ENCODE results near the gene JAG1.

Gene JAG1

DNA sequence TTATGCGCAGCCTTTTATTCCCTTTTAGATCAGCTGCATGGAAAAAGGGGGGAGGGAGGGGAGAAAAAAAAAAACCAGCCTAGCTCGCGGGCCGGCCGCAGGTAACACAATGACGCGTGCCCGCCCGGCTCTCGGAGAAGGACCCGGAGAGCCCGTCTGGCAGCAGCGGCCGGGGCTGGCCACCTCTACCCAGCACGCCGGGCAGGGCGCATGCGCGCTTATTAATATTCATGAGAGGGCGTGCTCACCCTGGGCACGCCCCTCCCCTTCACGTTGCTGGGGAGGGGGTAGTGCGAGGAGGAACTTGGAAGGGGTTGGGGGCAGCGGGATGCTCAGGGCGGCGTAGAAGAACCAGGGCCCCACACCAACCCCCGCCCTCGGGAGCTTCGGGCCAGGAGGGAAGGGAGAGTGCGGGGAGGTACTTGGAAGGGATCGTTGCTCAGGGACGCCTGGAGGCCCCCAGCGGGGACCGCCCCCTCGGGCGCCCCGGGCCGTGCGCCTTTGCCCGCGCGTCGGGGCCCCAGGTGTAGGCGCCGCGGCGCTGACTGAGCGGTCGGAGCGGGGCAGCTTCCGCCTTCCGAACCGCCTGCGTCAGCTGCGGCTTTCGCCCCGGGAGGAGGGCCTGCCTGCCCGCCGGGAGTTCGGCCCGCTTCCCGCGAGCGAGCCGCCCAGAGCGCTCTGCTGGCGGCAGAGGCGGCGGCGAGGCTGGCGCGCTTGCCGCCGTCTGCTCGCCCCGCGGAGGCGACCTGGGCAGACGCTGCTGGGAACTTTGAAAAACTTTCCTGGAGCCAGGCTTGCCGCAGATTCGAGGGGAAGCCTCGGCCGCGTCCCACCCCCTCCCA, at the start of gene JAG1:
TSS of gene JAG1 (minus strand) at position 158 of the 842 bp plus-strand sequence. CDS start 469 bp downstream, outside the sequence.
- peak; percentile 95 for DNase-seq (ENCODE audit: low read depth)

DNA sequence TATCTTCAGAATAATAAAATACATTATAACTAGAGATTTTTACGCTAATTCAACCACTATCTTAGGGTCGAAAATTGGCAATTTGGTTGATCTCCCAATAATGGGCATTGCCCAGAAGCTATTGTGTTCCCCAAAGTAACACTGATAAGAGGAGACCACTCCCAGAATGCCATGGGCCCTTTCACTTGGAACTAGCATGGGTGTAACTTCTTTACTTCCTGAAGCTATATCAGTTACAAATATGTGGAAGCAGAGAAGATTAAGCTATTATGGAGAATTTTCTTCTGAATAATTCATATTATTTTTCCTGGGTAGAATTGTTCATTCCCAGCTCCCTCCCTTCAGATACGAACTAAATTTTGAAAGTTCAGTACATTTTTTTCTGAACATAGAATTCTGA, 48.2 kb upstream of the JAG1 start:
- DNase-seq (ENCODE audit: low read depth): no peak

DNA sequence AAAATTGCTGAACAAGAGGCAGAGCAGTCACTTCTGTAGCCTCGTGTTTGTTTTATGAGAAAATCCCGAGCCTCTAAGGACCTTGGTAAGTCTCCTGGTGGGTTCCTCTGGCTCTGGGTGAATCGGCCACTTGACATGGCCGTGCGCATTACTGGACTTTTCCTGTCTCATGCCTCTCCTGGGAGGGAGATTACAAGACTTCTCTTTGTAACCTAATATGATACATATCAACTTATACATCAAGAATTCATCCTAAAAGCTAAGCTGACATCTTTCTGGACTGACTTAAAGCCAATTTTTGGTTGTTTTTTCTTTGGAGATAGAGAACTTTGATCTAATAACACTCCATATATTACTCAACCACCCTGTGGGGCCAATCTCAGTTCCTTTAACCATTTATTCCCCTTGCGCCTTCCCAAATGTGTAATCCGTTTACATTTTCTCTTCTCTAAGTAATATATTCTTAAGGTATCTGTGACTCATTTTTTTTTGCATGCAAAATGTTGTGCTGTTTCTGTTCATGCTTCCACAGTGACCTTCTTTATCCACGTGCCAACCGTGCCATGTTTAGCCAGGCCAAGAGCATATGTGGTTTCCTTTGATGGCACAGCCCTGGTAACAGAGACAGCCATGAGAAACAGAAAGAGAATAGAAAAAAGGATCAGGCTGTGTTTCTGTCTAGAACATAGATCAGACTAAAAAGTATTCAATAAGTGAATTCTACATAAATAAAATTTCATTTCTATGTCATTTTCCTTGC, 47.5 kb upstream of the JAG1 start:
- DNase-seq (ENCODE audit: low read depth): no peak

DNA sequence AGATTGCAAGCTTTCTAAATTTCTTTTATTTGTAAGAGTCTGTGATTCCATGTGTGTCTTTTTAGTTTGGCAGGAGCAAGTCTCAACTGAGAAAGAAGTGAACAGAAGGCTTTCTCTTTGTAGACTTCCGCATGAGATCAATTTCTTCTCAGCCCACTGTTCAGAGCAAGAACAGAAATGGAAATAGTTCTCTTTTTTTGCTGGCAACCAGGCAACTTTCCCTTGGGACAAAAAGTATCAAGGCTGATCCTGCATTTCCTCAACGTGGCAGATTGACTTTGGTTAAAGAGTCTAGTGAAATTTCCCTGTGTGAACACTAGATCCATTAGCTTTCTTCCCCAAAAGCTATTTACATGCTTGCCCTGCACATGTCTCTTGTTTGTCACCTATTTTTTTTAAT, 46.8 kb upstream of the JAG1 start:
- DNase-seq (ENCODE audit: low read depth): no peak

- no peak for DNase-seq (ENCODE audit: low read depth)
Observed at GRCh38 chr20:10719740-10720385, 46.1 kb upstream of the JAG1 start.

DNA sequence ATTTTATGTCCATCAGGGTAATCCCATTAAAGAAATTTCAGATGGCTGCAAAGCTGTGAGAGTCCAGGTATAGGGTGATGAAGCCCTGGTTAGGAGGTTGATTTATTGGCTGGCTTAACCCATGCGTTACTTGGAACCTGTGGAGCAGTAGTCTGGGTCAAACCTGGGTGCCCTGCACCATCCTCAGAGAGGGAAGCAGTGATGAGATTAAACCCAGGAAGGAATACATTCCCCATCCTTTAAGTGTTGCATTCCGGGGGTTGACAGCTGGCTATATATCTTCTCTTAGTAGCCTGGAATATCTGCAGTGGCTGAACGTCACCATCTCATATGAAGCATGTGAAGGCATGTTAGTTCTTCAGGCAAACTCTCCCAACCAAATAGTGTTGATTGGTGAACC, 44.9 kb upstream of the JAG1 start:
- DNase-seq (ENCODE audit: low read depth): no peak

DNA sequence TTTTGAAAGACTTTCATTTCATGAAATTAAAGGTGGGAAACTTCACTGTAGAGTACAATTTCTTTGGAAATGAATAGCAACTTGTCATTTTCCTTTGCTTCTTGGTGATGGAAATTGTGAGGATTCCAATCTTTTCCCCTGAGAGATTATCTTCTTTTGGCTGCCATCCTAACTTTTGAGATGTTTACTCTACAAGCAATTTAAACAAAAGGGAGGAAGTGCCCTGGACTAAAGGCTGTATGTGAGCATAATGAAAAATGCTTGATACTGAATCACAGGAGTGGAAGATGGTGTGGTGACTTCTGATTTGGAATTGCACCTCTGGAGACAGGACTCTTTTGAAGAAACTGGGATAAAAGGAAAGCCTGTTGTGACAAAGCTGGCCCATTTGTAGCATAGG, 43.1 kb upstream of the JAG1 start:
- DNase-seq (ENCODE audit: low read depth): peak; percentile 55

- peak; percentile 27 for DNase-seq (ENCODE audit: low read depth)
Observed at GRCh38 chr20:10715035-10715434, 41.2 kb upstream of the JAG1 start.

DNA sequence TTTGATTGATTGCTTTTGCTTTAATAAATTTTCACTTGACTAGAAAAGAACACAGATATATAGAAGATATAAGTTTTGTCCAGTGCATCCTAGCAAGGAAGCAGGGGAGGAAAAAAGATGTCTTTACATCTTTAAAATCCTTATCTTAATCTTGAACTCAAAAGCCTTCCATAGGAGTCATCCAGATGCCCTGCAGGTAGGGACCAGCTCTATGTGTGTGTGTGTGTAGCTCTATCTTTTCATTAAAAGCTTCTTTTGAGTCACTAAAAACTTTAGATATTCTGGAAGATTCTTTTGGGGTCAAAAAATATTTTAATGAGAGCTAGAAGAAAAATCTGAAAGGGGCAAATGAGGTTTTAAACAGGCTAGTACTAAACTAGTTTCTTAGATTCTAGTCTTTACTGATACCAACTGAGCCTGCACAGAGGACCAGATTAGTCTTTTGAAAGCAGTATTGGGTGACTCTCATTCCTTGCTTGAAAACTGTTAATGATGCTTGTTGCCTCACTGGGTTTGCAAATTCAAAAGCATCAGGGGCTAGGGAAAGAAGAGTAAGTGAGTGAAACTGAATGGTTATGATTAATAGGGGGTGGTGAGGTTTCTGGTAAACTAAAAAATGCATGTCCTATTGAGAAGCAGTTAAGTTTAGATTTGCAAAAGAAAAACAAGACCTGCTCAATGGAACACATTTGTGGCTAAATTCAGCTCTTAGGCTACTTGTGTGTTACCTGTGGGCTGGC, 40.6 kb upstream of the JAG1 start:
- DNase-seq (ENCODE audit: low read depth): no peak

- no peak for DNase-seq (ENCODE audit: low read depth)
Observed at GRCh38 chr20:10713161-10713560, 39.4 kb upstream of the JAG1 start.

DNA sequence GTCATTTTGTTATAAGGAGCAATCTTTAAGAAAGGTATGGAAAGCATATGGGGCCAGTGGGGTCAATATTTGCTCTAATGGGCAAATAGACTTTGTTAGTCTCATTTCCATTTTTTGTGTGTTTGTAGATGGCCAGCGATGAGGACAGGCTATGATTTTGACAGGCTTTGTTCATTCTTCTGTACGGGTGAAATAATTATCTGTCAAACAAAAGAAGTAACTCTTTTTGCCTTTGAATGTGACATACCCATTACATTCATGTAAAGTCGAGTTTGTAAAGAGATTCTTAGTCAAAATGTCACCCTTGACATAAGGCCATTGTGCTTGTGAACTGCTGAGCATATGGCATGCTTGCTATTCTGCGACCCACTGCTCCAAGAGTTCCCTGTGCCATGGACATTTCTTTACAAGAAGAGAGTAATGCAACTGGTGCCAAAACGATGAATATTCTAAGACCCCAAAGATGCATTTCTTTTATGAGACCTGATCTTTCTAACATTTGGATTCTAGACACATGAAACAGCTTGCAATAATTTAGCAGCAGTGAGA, 38.2 kb upstream of the JAG1 start:
- no peak for DNase-seq (ENCODE audit: low read depth)

- no peak for DNase-seq (ENCODE audit: low read depth)
Observed at GRCh38 chr20:10710991-10711775, 37.4 kb upstream of the JAG1 start.

DNA sequence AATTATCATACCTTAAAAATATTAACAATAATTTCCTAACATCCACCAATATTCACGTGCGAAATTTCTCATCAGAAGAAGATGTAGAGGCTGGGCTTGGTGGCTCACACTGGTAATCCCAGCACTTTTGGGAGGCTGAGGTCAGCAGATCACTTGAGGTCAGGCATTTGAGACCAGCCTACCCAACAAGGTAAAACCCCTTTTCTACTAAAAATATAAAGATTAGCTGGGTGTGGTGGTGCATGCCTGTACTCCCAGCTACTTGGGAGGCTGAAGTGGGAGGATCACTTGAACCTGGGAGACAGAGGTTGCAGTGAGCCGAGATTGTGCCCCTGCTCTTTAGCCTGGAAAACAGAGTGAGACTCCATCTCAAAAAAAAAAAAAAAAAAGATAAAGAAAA, 36.1 kb upstream of the JAG1 start:
- no peak for DNase-seq (ENCODE audit: low read depth)

- peak; percentile 76 for DNase-seq (ENCODE audit: low read depth)
Observed at GRCh38 chr20:10708351-10709185, 34.8 kb upstream of the JAG1 start.

DNA sequence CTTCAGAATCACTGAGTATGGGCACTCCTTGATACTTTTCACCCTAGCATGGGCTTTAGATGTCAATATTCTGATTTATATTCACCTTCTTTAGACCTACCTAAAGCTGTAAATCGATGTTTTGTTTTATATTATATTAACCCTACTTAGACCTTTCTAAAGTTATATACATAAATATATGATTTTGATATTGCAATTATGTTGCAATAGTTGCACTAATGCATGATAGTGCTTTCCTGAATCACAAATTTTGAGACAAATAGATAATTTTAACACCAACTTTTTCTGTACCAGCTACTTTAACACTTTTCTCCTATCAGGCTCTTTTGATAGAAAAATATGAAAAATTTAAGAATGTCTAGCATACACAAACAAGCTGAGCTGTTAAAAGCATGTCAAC, 34.0 kb upstream of the JAG1 start:
- no peak for DNase-seq (ENCODE audit: low read depth)

- no peak for DNase-seq (ENCODE audit: low read depth)
Observed at GRCh38 chr20:10707068-10707467, 33.3 kb upstream of the JAG1 start.

DNA sequence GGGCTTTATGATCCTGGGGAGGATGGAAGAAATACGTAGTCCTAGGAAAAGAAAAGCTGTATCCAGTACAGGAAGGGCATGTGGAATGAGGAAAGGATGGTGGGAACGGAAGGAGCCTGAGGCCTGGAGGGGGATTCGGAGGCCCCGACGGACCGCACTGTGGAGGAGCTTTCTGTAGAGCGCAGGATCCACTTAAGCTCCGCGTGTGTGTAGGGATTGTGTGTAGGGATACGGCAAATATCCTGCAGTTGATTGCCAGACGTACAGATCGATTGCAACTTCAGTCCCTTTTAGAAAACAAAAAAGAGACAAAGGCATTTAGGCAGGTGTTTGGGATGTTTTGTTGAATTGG, 32.6 kb upstream of the JAG1 start:
- DNase-seq (ENCODE audit: low read depth): no peak

DNA sequence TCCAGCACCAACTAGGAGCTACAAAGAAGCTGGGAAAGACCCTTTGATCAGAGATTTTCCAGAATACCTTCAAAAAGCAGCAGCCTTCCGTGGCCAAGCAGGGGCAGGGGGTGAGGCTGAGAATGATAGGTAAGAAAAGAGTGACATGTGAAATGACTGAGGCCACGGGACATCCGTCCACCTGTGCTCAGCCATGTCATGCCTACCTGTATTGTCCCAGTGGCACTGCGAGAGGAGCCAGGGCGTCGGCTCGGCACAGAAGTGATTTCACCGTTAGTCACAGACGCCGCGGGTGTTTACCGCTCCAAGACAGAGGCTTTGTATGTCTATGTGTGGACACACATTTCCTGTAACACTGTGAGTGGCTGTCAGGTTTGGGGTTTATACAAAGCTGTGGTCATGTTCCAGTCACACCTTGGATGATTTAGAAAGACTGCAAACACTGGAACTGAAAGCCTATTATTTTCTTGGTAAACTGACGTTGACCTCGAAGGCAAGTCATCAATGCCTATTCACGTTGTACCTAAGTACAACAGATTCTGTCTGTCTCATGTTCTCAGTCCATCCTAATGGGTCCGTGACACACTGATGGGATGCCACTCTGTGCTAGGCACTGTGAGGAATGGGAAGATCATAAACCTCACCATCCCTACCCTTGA, 32.1 kb upstream of the JAG1 start:
- DNase-seq (ENCODE audit: low read depth): no peak

DNA sequence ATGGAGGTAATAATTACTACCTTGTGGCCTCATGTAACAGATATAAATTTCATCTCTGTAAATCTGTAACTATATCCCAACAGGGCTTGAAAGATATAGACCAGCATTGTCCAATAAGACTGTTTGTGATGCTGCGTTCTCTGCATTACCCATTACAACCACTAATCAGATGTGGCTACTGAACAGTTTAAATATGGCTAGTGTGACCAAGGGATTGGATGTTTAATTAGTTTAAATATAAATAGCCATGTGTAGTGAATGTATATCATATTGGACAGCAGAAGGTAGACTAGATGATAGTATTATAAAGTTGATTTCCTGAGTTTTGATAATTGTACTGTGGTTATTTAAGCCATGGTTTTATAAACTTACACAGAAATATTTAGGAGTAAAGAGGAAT, 27.8 kb upstream of the JAG1 start:
- no peak for DNase-seq (ENCODE audit: low read depth)

GRCh38 chr20:10699941-10700340, 26.1 kb upstream of the JAG1 start:
- no peak for DNase-seq (ENCODE audit: low read depth)
